Activated effector memory CD4-positive, alpha-beta T cell treated with anti-CD3 and anti-CD28 coated beads, Interleukin-2, amount 50 U/mL, for 16 hours (primary cell): ENCODE measurements around the gene NOTUM.
A peak's percentile ranks its signal among the peaks of the same experiment; 100 is the strongest.
"Not testable (repeated sequence)": the region's sequence is repeated elsewhere in the genome, so short reads cannot be mapped to it uniquely, and the experiment has no call there.

ENCODE experiments used
- DNase-seq: peaks from one replicate; pipeline ENCODE4 v3.0.0-alpha.2; 2020

The NOTUM gene

DNA sequence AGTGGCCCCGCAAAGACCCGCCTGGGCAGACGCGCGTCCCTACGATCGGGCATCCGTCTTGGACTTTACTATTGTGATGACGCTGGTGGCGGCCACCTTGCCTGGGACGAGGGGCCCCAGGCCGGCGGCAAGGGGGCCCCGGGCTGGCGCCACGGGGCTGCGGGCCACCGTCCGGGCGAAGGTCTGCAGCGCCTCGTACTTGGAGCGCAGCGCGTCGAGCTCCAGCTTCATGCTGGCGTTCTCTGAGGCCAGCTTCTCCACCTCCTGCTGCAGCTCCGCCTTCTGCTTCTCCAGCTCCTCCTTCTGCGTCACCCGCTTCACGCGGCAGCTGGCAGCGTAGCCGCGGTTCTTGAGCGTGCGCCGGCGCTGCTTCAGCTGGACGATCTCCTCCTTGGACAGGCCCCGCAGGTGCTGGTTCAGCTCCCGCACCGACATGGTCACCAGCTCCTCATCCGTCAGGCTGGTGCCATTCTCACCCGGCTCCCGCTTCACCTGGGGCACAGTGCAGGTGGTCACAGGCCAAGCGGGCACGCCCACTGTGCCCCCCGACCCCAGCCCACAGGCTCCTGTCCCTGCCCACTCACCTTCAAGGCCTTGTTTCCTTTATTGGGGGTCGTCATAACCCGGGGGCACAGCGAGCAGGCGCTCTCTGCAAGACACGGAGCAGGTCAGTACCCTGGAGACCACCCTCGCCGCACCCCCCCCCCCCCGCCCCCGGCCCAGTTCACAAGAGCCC, 38.3 kb downstream of the NOTUM start:
- DNase-seq = no peak

DNA sequence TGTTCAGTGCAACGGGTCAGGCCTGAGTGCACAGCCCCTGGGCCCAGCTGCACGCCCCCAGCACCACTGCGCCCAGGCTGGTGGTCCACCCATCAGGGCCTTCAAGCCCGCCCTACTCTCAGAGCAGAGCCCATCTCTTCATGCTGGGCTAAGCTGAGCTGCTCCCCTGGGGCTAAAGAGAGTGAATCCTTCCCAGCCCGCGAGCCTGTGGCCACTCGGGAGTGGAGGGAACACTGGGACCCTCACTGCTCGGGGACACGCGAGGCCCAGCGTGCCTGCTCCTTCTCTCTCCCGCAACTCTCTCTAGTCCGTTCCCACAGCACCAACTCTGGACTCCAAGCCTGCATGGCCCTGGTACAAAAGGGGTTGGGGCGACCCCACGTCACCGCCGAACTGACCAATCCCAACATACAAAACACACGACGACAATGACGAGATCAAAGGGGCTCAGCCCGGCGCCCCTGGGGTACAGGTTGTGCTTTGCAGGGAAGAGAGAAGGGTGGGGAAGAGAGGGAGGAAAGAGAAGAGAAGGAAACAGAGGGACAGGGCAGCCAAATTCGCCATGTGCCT, 38.9 kb downstream of the NOTUM start:
- no peak for DNase-seq

DNA sequence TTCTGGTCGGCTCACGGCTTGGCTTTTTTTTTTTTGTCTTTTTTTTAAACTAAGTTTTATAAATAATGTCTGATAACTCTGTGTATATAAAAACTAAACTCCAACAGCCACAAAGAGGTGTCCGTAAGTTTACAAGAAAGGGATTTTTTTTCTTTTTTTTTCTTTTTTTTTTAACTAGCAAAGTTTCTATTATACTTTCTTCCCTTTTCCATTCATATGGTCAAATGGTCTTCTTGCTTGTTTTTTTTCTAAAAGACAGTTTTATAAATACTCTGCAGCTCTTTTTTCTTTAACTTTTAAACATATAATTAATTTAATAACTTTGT, 39.5 kb downstream of the NOTUM start:
- no peak for DNase-seq

DNA sequence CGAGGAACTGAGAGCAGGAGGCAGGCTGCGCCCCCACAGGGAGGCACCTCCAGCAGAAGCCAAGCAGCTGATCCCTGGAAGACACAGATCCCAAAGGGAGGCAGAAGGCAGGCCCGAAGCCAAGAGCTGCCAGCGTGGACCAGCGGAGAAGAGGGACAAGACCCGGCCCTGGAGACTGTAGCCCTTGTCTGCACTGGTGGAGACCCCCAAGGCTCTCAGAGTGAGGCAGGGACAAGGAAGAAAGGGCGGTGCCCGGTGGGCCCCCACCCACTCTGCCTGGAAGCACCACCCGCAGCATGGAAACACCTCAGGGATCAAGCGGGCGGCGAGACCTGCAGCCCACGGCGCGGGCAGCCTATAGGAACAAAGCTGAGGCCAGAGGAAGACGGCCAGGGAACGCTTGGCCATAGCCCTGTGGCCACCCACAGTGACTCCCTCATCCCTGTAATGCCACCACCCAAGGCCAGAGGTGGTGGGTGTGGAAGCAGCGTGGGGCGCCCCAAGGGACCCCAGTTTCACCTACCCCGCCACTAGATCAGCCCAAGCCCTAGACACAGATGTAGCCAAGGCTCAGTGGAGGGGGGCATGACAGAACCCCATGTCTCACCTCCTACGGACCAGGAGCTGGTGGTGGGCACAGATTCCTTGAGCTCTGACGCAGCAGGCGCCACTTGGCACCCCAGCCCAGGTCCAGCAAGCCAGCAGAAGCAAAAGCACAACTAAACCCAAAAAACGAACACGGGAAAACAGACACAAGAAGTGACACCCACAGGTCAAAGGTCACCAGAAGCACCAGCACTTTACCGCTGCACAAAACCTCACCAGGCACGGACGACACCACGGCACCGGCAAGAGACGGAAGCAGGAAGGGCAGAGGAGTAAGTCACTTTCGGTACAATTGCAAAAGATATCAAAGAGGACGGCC, 40.1 kb downstream of the NOTUM start:
- no peak for DNase-seq

DNA sequence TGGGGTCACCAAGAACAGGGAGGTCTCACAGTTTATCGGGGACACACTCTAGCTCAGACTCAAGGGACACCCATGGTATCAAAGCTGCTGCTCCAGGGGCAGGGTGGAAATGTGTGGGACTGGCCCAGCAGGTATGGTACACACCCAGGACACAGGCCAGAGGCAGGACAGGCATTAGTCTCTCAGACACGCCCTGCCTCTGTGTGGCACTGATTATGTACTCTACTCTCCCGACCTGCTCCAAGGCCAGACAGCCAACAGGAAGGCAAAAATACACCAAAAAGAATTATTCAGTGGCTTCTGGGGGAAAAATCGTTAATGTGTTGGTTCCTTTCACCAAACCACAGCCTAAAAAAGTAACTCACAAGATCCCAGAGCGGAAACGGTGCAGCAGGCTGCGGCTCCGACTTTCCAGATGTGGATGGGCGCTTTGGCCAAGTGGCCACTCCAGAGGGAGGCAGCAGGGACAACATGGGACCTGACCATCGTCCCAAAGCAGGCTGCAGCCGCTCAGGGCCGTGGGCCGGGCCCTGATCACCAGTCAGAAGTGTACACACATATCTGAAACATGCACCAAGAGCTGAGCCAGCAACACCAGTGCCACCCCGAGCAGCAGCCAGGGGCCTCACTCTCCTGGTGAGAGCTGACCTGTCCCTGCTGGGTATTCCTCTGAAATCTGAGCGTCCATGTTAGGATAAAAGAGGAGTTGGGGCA, 42.0 kb downstream of the NOTUM start:
- DNase-seq = no peak

DNA sequence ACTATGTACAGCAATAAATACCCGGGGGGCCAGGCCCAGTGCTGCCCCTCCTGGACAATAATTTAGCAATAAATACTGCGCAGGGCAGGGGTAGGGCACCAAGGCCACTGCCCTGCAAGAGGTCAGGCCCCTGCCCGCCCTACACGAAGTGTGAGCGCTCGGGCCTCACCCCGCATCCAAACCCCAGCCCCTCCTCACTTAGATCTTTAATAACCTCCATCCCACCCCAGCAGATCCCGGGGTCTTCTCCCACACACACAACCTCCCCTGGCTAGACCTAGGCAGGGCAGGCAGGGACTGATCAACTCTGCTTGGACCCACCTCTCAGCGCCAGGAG, 42.7 kb downstream of the NOTUM start:
- not testable (repeated sequence) for DNase-seq

DNA sequence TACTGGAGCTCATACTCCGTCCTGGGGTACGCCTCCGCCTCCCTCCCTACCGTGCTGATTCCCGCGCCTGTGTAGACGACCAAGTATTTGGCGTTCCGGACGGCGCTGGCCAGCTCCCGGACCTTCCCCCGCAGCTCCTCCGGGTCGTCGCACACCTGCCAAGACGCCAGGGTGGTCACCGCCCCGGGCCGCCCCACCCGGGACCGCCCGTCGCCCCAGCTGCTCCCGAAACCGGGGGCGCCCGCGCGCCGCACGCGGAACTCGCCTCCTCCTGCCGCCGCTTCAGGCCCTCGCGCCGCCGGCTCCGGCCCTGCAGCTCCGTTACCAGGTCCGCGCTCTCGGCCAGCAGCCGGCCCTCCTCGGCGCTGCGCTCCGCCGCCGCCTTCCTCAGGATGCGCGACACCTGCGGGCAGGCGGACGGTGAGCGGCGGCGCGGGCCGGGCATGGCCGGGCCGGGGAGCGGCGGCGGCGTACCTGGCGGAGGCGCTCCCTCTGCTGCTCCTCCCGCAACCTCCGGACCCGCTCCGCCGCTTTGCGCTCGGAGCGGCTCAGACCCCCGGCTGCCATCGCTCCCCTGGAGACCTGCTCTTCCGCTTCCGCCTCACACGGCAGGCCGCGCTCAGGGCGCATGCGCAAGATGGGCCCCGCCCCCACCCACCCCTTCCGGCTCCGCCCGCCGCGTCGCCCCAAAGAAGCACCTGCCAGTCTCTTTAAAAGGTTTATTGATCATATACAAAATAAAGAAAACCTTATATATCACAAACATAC, 43.2 kb downstream of the NOTUM start, which contains the start of gene SIRT7:
Gene SIRT7, minus strand, starts transcription at position 612 of the 768 bp plus-strand sequence. Its CDS starts 45 bp downstream, at position 567.
- DNase-seq = peak; percentile 93

DNA sequence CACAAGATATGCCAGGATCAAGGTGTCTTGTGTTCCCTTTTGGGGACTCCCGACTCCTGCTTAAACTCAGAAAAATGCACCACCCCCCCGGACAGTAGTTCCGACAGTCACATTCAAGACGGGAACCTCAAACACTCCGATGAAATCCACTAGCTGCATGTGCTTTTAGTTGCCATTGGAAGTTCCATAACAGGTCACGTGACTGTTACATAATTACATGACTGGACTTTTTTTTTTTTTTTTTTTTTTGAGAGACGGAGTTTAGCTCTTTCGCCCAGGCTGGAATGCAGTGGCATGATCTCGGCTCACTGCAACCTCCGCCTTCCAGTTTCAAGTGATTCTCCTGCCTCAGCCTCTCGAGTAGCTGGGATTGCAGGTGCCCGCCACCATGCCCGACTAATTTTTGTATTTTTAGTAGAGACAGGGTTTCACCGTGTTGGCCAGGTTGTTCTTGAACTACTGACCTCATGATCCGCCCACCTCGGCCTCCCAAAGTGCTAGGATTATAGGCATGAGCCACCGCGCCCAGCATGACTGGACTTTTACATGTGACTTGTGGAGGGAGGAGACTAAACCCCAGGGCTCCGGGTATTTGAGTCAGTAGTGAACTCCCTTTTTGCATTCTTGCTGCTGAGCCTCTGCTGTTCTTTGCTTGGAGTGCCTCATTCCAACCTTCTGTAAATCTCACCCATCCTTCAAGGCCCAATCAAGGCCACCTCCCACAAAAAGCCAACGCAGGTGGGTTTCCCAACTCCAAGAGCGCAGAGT, 44.6 kb downstream of the NOTUM start:
- DNase-seq = no peak

DNA sequence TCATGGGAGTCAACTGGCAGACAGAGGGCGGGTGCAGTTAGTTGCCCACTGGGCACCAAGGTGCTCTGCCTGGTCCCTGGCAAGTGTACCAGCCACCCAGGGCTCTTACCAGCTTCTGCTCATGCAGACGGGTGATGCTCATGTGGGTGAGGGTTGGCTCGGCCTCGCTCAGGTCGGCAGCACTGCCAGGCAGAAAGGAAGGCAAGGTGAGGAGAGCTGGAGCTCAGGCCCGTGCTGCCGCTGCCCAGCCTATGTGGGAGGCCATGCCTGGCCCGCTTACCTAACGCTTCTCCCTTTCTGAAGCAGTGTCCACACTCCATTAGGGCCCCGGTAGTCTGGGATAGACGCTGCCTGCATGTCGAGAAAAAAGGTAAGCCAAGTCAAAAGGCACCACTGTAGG, 45.7 kb downstream of the NOTUM start:
- DNase-seq = no peak

DNA sequence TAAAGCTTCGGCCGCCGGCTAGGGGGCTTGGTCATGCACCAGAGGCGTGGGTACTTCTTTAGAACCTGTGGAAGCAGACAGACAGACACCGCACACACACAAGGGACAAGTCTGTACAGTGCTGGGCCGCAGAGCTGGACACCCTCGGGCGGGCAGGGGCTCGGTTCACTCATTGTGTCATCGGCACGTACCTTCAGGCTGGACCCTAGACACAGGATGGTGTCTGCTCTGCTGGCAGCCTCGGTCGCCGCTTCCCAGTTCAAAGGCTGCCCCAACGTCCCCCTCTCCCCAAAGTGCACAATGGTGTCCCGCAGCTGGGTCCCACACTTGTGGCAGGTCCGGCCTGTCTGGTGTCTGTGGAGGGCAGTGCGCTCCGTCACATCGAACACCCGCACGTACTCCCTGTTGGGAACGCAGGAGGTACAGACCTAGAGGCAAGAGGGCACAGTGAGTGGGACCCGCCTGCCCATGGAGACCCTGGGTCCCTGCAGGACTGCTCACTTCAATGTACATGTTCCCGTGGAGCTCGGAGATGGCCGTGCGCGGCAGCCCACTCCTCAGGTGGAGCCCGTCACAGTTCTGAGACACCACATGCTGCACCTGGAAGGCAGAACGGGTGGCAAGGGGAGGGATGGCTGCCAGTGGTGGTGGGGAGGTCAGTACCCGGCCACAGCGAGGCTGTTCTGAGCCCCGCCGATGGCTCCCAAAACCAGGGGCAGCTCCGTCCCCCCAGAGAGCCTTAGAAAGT, 46.7 kb downstream of the NOTUM start:
- no peak for DNase-seq

DNA sequence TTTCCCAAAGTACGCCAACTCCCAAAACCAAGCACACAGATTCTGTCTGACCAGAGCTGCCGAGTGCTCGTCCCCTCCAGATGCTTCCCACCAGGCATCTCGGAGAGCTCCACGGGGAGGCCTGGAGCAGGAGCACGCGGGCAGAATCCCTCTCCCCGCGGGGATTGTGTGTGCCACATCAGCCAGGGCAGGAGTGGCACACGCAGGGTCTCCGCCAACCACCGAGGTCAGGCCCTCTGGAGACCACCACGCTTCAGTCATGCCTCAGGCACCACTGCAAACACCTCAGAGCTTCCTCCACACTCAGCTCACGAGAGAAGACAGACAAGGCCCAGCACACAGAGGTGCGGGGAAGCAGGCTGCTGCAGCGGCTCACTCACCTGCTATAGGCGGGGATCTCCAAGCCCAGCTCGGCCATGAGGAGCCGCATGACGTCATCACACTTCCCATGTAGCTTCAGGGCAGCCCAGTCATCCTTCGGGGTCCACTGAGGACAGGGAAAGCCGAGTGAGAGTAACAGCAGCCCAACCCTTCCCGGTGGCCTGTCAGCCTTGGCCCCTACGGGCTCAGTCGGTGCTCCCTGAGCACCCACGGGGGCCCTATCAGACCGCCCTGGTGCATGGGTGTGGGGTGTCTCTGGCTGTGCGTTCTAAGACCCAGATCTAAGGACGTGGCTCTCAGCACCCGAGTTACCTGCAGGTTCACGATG, 47.4 kb downstream of the NOTUM start:
- no peak for DNase-seq

DNA sequence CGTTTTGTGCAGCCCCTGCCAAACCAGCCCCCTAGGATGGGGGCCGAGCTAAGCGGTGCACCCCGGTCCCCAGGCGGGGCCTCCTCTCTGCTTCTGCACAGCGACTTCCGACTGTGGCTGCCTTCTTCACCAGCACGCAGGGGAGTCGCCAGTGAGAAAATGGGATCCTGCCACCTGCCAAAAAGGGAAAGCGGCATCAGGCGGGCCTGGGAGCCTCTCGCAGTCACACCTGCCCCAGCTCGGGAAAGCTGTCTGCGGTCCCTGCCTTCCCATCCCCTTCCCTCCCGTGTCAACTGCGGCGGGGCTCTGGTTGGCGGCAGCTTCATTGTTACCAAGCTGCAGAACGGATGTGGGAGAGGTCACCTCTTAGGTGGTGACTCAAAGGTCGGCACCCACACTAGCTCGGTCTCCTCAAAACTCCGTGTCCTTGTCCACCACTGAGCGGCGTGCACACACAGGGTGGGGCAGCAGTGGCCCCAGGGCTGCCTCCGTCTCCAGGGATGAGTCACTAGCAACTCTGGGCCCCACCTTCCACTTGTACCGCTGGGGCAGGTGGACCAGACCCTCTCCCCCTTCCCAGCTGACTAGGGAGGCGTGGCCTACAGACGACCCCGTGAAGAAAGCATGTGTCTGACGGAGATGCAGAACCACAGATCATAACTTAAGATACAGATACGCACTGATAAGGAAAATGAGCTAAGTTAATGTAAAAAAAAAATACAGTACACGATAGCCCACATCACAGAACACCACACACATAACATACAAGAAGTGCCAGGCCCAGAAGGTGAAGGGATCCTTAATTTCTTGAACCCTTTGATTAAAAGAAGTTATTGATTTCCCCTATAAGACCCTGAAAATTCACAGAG, 48.3 kb downstream of the NOTUM start:
- DNase-seq = no peak

DNA sequence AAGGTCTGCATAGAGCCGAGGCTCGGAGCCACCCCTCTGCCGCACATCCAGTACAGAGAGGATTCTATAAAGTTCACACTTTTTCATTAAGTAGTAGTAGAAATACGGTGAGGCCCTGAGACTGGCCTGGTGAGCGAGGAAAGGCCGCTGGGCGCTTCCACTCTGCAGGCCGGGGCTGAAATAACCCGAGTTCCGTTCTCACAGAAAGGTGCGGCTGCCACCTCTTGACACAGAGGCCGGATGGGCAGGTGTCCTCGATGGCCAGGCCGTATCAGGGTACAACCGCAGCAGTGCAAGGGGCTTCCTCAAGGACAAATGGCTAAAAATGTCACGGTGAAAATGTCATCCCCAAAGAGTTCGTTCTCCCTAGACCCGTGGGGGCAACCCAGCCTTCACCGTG, 49.0 kb downstream of the NOTUM start:
- DNase-seq = no peak

DNA sequence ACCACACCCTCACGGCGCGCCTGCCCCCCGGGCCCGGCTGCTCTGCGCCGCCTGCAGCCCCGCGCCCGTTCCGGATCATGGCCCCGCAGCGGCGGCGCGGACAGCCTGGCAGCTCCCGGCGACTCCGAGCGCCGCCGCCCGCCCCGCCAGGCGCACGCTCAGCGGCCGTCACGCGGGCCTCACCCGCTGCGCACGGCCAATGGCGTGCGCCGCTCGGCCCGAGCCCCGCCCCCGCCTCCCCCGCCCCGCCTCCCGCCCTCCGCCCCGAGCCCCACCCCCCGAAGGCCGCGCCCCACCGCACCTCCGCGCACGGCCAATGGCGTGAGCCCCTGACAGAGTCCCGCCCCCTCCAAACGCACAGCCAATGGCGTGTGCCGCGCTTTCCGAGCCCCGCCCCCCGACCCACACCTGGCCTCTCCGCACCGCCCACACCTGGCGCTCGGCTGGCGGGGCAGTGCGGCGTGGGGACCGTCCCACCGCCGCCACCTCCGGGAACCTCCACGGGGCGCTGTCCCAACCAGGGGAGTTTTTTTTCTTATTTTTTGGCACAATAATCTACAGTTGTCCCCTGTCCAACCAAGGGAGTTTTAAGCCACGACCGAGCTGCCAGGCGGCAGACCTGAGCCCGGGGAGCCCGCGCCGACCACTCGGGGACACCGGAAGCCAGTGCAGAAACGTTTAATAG, 49.6 kb downstream of the NOTUM start, which contains the start of gene PCYT2:
Gene PCYT2, minus strand, starts transcription at position 123 of the 685 bp plus-strand sequence. Its CDS starts 44 bp downstream, at position 79.
- DNase-seq = peak; percentile 97

DNA sequence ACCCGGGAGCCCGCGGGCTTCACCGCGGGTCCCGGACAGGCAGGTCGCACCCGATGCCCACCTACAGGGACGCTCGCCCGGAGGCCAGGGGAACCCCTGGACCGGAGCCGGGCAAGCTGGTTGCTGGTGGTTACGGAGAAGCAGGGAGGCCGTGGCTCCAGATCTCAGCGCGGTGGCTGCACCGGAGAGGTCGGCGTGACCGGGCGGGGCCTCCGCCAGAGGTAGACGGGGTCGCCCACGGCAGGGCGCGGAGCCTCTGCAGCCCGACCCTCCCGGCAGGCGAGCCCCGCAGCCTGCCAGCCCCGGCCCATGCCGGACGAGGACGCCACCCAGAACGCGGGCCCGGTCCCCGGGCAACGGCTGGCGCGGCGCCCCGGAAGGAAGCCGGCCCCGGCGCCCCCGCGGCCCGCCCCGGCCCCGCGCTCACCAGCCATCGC, 50.1 kb downstream of the NOTUM start:
- DNase-seq = no peak

DNA sequence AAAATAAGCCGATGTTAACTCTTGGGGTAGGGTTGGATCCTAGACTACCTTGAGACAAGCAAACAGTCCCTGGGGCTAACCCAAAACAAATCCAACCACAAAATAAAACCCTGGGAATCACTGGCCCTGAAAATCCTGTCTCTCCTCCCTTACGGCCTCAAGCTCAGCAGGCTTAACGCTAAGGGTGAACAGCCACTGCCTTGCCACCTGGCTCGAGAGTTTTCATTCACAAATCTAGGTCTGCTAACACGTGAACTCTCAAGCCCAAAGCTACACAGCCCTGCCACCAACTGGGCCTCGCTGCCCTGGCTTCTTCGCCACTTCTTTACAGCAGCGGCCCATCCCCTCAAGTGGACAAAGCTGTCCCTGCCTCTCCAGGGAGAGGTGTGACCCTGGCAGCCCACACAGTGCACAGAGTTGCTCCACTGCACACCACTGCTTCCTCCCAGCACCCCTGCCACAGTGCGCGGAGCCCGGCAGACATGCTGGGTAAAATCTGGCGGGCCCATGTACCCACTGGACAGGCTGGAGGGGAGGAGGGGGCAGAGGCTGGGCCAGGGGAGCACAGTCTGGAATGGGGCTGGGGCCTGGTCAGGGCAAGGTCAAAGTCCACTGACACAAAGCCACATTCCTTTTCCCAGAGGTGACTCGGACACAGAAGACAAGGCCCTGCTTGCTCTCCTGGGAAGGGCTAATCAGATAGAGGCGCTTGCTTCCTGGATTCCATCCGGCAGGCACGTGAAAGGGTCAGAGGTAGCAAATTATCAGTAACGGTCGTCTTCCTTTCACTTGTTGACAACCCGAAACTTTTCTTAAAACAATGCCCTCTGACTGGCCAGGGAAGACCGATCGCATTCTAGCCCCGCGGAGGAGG, 50.8 kb downstream of the NOTUM start:
- no peak for DNase-seq

DNA sequence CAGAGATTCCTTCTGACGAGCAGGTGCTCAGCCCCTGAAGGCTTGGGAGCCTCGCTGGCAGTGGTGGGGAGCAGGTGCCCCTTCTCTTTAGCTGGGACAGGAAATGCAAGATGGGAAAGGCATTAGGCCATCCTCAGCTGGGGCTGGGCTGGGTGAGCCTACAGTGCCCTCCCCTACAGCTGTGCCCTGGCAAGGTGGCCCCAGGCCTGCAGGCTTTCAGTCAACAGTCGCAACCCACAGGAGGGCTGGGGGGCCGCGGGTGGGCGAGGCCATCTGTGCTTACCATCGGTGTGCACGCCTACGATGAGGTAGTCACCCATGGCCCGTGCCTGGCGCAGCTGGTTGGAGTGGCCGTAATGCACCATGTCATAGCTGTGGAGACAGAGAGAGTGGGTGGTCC, 51.8 kb downstream of the NOTUM start:
- no peak for DNase-seq
